Transverse colon (tissue), 4 donors: ENCODE data around the gene TTC19. TPM values are rescaled to one million over a fixed set of nuclear protein-coding genes. Genes with fewer than 3 reads are reported as not detected.
A peak's percentile ranks its signal among the peaks of the same experiment; 100 is the strongest.

ENCODE experiments used
- DNase-seq: peaks from one replicate; pipeline ENCODE4 v3.0.0-alpha.2; 2019
- H3K27ac ChIP-seq, 4 donors: fragments of 200-600 bp; sonication (generic); 2 replicates each; pipeline ENCODE4 v1.5.1; 2016 to 2018; ENCODE audit warnings: inconsistent platforms in 4 of 4
- H3K27me3 ChIP-seq: fragments of 200-600 bp; sonication (generic); 2 replicates; pipeline ENCODE4 v1.5.1; 2017; ENCODE audit warnings: inconsistent platforms
- H3K36me3 ChIP-seq, 4 donors: fragments of 200-600 bp; sonication (generic); 2 replicates each; pipeline ENCODE4 v1.5.1; 2017 to 2019; ENCODE audit warnings: inconsistent platforms in 4 of 4
- H3K4me1 ChIP-seq, 4 donors: fragments of 200-600 bp; sonication (generic); 2 replicates each; pipeline ENCODE4 v1.5.1; 2017 to 2020; ENCODE audit warnings: inconsistent platforms in 4 of 4
- H3K4me3 ChIP-seq, 4 donors: fragments of 200-600 bp; sonication (generic); 1 replicate in 1 of 4; 2 replicates in 3 of 4; pipeline versions ENCODE4 v1.5.1 to v1.6.1; 2017 to 2019; ENCODE audit warnings: inconsistent platforms in 4 of 4
- H3K9me3 ChIP-seq, 2 donors: fragments of 200-600 bp; sonication (generic); 2 replicates each; pipeline ENCODE4 v1.5.1; 2017 to 2019; ENCODE audit warnings: inconsistent platforms in 2 of 2
- CTCF ChIP-seq, 5 experiments: fragments of 200-600 bp in 3 of 5; fragments of 450-650 bp in 2 of 5; sonication (generic) in 3 of 5; IDR thresholded peaks; 1 replicate in 2 of 5; 2 replicates in 3 of 5; pipeline ENCODE4 v1.5.1; 2016 to 2017; ENCODE audit warnings: antibody characterized with exemption in 5 of 5, inconsistent platforms in 3 of 5, mild to moderate bottlenecking in 2 of 5, moderate library complexity in 1 of 5
- EP300 ChIP-seq: sonication (generic); formaldehyde crosslinking; IDR thresholded peaks from one replicate; pipeline ENCODE4 v1.6.1; 2017; ENCODE audit warnings: antibody characterized with exemption, low read depth
- POLR2A ChIP-seq: fragments of 450-650 bp; IDR thresholded peaks from one replicate; pipeline ENCODE4 v1.6.1; 2016; ENCODE audit warnings: antibody characterized with exemption, mild to moderate bottlenecking, moderate library complexity
- POLR2AphosphoS5 ChIP-seq, 3 donors: sonication (generic); formaldehyde crosslinking; IDR thresholded peaks; one replicate each; pipeline ENCODE4 v1.6.1; 2016; ENCODE audit warnings: antibody characterized with exemption in 3 of 3
- whole genome bisulfite sequencing, 2 donors: methylation state at CpG; one replicate each; pipeline ENCODE4 v1.1.5; 2018; ENCODE audit warnings: low coverage in 1 of 2; 5-methylcytosine and 5-hydroxymethylcytosine counted together
- in situ Hi-C, 4 donors: fragments of 200-750 bp; cut with MboI; loops; one replicate each; pipeline versions ENCODE4 v1.15.0 to v1.15.1; 2017; ENCODE audit warnings: low sequenced_read_pairs in 3 of 4, low pct_ligation_motif_present in 1 of 4, low pct_unique_long_range_greater_than_20kb in 1 of 4
- intact Hi-C: fragments of 100-400 bp; cut with DNase I; formaldehyde crosslinking; loops from one replicate; pipeline ENCODE4 v1.15.1; 2023; ENCODE audit warnings: low total_unique reads
- total RNA-seq, 4 donors: library from RNA; depleted of rRNA; stranded (reverse); fragments of >200 nt; gene quantifications; one replicate each; pipeline ENCODE4 v1.1.0, GENCODE V29; 2016

Gene TTC19
- total RNA-seq, 4 donors from 2014 or later = 65.3 to 371 (median 187) TPM

- H3K27me3 ChIP-seq = no peaks in the 10 kb centered on the region
- TF ChIP-seq POLR2A (no peak), CTCF (IDR thresholded peaks at IDR 0.05) (no peak)
- H3K9me3 ChIP-seq = no peaks in the 10 kb centered on the region
- in situ Hi-C loops = loop anchor here in 1 of 4 donors (25.0 kb wide), 1 partner anchor 107 kb away; no protein-coding TSS in a partner anchor
- DNase-seq = no peak
- no peak overlapping the region for H3K27ac ChIP-seq
- WGBS, 2 donors = 93 to 100% methylated on average over 1 of the region's 1 CpG
- H3K36me3 ChIP-seq = peaks cover 0 to 81% (median 35%) of the 10 kb centered on the region in 4 donors
- peaks cover 5 to 18% (median 9%) of the 10 kb centered on the region in 4 donors for H3K4me1 ChIP-seq
- intact Hi-C loops = no loop called here
- H3K4me3 ChIP-seq = no peak overlapping the region
These were observed 6.0 kb downstream of the TTC19 start for GRCh38 chr17:16005636-16006035.

GRCh38 chr17:16007439-16007838 is 7.8 kb downstream of the TTC19 start:
- H3K36me3 ChIP-seq = peaks cover 0 to 76% (median 33%) of the 10 kb centered on the region in 4 donors
- H3K4me1 ChIP-seq = peaks cover 0 to 18% (median 9%) of the 10 kb centered on the region in 4 donors
- H3K9me3 ChIP-seq = no peaks in the 10 kb centered on the region
- 92 to 100% methylated on average over 2 to 3 of the region's 3 CpGs for WGBS, 2 donors
- in situ Hi-C loops = loop anchor here in 1 of 4 donors (25.0 kb wide), 1 partner anchor 105 kb away; no protein-coding TSS in a partner anchor
- no peak for TF ChIP-seq POLR2A
- H3K27me3 ChIP-seq = no peaks in the 10 kb centered on the region
- no peak overlapping the region for H3K4me3 ChIP-seq
- intact Hi-C loops = no loop called here
- no peak overlapping the region for H3K27ac ChIP-seq
- no peak for DNase-seq

- H3K36me3 ChIP-seq = peaks cover 0 to 41% (median 2%) of the 10 kb centered on the region in 4 donors
- peaks cover 0 to 20% (median 9%) of the 10 kb centered on the region in 4 donors for H3K4me1 ChIP-seq
- no peaks in the 10 kb centered on the region for H3K9me3 ChIP-seq
- in situ Hi-C loops = loop anchor here in 1 of 4 donors (25.0 kb wide), 1 partner anchor 98 kb away; no protein-coding TSS in a partner anchor
- 46 to 63% methylated on average over 2 to 3 of the region's 3 CpGs for WGBS, 2 donors
- no peak overlapping the region for H3K4me3 ChIP-seq
- TF ChIP-seq POLR2A (no peak), CTCF (IDR thresholded peaks at IDR 0.05) (peak; percentile 42 to 60 (median 46))
- H3K27ac ChIP-seq = peak overlapping the region in 1 of 4 donors; percentile 7
- intact Hi-C loops = no loop called here
- no peak for DNase-seq
- no peaks in the 10 kb centered on the region for H3K27me3 ChIP-seq
These were observed 14.4 kb downstream of the TTC19 start for GRCh38 chr17:16013943-16014407.

- no peaks in the 10 kb centered on the region for H3K9me3 ChIP-seq
- 77% methylated on average over 1 of the region's 1 CpG; no CpG with 5 or more reads in 1 of the 2 donors for WGBS, 2 donors
- H3K27me3 ChIP-seq = no peaks in the 10 kb centered on the region
- no peak for DNase-seq
- no peak overlapping the region for H3K27ac ChIP-seq
- no peak for TF ChIP-seq POLR2A
- TF ChIP-seq POLR2AphosphoS5 (IDR thresholded peaks at IDR 0.05) = no peak
- TF ChIP-seq EP300 = no peak
- no peak for TF ChIP-seq CTCF (IDR thresholded peaks at IDR 0.05)
- in situ Hi-C loops (loop anchor here in 1 of 4 donors (25.0 kb wide), 1 partner anchor 93 kb away; no protein-coding TSS in a partner anchor), intact Hi-C loops (no loop called here)
- no peak overlapping the region for H3K4me3 ChIP-seq
- peaks cover 0 to 2% (median 0%) of the 10 kb centered on the region in 4 donors for H3K4me1 ChIP-seq
- H3K36me3 ChIP-seq = peaks cover 0 to 39% (median 0%) of the 10 kb centered on the region in 4 donors
These were observed 19.7 kb downstream of the TTC19 start for GRCh38 chr17:16019347-16019746.

GRCh38 chr17:16023881-16024280 is 24.3 kb downstream of the TTC19 start:
- in situ Hi-C loops (loop anchor here in 1 of 4 donors (25.0 kb wide), 1 partner anchor 88 kb away; no protein-coding TSS in a partner anchor), intact Hi-C loops (no loop called here)
- TF ChIP-seq CTCF (IDR thresholded peaks at IDR 0.05) = no peak
- TF ChIP-seq POLR2A = no peak
- TF ChIP-seq POLR2AphosphoS5 (IDR thresholded peaks at IDR 0.05) = no peak
- DNase-seq = no peak
- Histone ChIP-seq H3K36me3 (peaks cover 0 to 55% (median 16%) of the 10 kb centered on the region in 4 donors), H3K9me3 (no peaks in the 10 kb centered on the region), H3K27me3 (no peaks in the 10 kb centered on the region), H3K4me3 (no peak overlapping the region), H3K27ac (no peak overlapping the region), H3K4me1 (peaks cover 0 to 9% (median 0%) of the 10 kb centered on the region in 4 donors)
- 63 to 86% methylated on average over 4 of the region's 4 CpGs for WGBS, 2 donors
